Activated T-helper 2 cell treated with anti-CD3 and anti-CD28 coated beads, Interferon-gamma antibody, Interleukin-2, Interleukin-4, amounts not matched to agents 10 μg/mL and 5 μg/mL and 100 μg/mL, durations not matched to agents 14 hours and 24 hours and 36 hours (primary cell): ENCODE data around the gene SOCS2. TPM values are rescaled to one million over a fixed set of nuclear protein-coding genes. Genes with fewer than 3 reads are reported as not detected.
"Not testable (repeated sequence)": the region's sequence is repeated elsewhere in the genome, so short reads cannot be mapped to it uniquely, and the experiment has no call there.

Experiments
- DNase-seq: peaks from one replicate; pipeline ENCODE4 v3.0.0; 2021; ENCODE audit warnings: low spot score
- H3K27ac Mint-ChIP-seq: one replicate; pipeline ENCODE4 v1.8.0; 2021; ENCODE audit warnings: mixed read lengths
- H3K27me3 Mint-ChIP-seq: one replicate; pipeline ENCODE4 v1.8.0; 2021; ENCODE audit warnings: low read depth, mixed read lengths
- H3K36me3 Mint-ChIP-seq: one replicate; pipeline ENCODE4 v1.8.0; 2021; ENCODE audit warnings: low read depth, mixed read lengths
- H3K4me1 Mint-ChIP-seq: one replicate; pipeline ENCODE4 v1.8.0; 2021; ENCODE audit warnings: low read depth, mixed read lengths
- H3K4me3 Mint-ChIP-seq: one replicate; pipeline ENCODE4 v1.8.0; 2021; ENCODE audit warnings: low read depth, mild to moderate bottlenecking, moderate library complexity, mixed read lengths
- H3K9me3 Mint-ChIP-seq: one replicate; pipeline ENCODE4 v1.8.0; 2021; ENCODE audit warnings: mixed read lengths
- intact Hi-C: fragments of 100-400 bp; cut with micrococcal nuclease; formaldehyde crosslinking; loops from one replicate; pipeline ENCODE4 v1.15.1; 2023
- total RNA-seq: library from RNA; stranded (reverse); gene quantifications from 2 replicates; pipeline ENCODE4 v1.2.3, GENCODE V29; 2022

Gene SOCS2
- total RNA-seq, 1 donor from 2014 or later = 37.3 TPM

DNA sequence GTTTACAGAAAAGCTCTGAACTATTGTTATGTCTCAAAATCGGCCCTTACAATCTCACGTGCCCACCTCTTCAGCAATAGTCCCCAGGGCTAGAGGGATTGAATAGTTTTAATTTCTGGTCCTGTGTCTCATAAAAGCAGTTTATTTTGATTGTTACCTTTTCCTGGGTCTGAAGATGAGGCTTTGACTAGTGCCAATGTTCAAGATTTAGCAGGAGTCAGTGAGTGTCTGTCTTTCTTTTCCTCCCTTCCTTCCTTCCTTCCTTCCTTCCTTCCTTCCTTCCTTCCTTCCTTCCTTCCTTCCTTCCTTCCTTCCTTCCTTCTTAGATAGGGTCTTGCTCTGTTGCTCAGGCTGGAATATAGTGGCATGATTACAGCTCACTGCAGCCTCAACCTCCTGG is 24.7 kb upstream of the SOCS2 start:
- no peak overlapping the region for H3K27ac Mint-ChIP-seq
- intact Hi-C loops = no loop called here
- H3K4me1 Mint-ChIP-seq = no peaks in the 10 kb centered on the region

DNA sequence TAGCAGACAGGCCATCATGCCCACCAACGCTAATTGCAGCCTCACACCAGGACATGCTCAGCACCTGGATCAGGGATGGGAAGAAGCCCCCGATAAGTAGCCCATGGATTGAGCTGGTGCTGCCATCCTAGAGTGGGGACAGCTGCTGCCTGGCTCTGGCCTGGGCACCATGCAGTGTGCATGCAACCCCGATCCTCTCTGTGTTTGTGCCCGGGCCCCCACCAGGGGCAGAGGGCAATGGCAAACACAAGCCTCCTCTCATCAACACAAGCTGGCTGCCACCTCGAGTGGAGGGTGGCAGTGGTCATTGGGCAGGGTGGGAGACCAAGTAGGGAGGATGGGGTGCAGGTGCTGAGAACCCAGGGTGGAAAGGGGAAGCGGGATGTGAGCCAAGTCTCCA is 23.3 kb upstream of the SOCS2 start:
- Mint-ChIP-seq H3K4me3 (no peak overlapping the region), H3K4me1 (no peaks in the 10 kb centered on the region), H3K36me3 (peaks cover 6% of the 10 kb centered on the region), H3K27ac (no peak overlapping the region), H3K27me3 (no peaks in the 10 kb centered on the region), H3K9me3 (no peaks in the 10 kb centered on the region)
- intact Hi-C loops = no loop called here
- DNase-seq = no peak

More for the DNA sequence above, 24.7 kb upstream of the SOCS2 start:
- DNase-seq = no peak
- Mint-ChIP-seq H3K4me3 (no peak overlapping the region), H3K36me3 (peaks cover 14% of the 10 kb centered on the region), H3K9me3 (no peaks in the 10 kb centered on the region), H3K27me3 (no peaks in the 10 kb centered on the region)

DNA sequence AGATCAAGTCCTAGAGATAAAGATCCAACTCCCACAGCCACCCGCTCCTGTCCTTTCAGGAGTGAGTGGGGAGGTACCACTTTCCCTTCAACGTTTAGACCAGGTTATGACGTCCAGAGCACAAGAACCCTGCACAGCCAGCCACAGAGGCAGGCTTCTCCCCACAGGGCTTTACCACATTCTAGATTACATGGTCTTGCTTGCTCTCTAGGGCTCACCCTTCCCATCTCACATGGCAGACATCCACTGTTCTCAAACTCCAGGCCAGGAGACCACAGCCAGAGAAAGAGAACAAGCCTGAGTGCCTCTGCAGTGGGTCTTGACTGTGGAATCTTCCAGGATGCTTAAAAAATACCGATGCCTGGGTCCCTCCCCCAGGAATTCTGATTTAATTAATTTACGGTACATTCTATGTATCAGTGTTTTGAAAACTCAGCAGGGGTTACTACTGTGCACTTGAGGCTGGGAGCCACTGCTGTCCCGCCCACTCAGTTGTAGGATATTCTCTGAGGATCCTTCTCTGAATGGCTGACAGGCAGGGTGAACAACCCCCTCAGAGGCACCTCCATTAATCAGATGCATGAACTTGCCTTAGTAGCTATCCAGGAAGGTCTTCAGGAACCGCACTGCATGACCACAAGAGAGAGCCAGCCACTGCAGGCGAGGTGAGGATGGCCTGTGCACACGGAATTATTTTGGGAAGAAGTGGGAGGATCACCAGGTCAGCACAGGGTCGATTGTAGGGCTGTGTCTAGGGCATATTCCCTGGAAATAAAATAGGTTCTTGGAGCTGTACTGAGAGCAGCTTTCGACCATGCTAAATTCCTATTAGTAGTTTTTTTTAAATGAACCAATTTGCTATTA is 21.5 kb upstream of the SOCS2 start:
- DNase-seq = no peak
- H3K4me3 Mint-ChIP-seq = no peak overlapping the region
- no peak overlapping the region for H3K27ac Mint-ChIP-seq
- no peaks in the 10 kb centered on the region for H3K9me3 Mint-ChIP-seq
- intact Hi-C loops = no loop called here
- no peaks in the 10 kb centered on the region for H3K4me1 Mint-ChIP-seq
- no peaks in the 10 kb centered on the region for H3K36me3 Mint-ChIP-seq
- H3K27me3 Mint-ChIP-seq = peaks cover 3% of the 10 kb centered on the region

DNA sequence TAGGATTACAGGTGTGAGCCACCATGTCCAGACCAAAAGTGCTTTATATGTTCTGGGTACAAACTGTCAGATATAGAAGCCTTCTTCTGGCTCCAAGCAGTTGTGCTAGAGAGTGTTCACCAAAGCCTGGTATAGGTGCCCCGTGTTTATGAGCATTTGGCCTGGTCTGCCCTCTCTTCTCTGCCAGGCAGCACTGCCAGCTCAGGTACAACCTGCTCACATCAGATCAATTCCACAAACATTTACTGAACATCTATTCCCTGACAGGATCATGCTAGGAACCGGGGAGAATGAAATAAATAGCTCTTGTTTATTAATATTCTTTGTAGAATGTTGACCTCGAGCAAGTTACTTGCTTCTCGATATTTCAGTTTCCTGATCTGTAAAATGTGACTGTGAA is 20.0 kb upstream of the SOCS2 start:
- peaks cover 5% of the 10 kb centered on the region for H3K9me3 Mint-ChIP-seq
- no peak overlapping the region for H3K4me3 Mint-ChIP-seq
- H3K27ac Mint-ChIP-seq = no peak overlapping the region
- no peaks in the 10 kb centered on the region for H3K36me3 Mint-ChIP-seq
- intact Hi-C loops = no loop called here
- H3K27me3 Mint-ChIP-seq = peaks cover 3% of the 10 kb centered on the region
- no peaks in the 10 kb centered on the region for H3K4me1 Mint-ChIP-seq
- no peak for DNase-seq

DNA sequence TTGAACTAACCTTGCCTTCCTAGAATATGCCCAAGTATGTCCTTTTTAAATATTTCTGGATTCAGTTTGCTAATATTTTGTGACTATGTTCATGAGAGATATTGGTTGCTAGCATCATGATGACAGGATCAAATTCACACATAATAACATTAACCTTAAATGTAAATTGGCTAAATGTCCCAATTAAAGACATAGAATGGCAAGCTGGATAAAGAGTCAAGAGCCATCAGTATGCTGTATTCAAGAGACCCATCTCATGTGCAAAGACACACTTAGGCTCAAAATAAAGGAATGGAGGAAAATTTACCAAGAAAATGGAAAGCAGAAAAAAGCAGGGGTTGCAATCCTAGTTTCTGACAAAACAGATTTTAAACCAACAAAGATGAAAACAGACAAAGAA is 14.6 kb upstream of the SOCS2 start:
- intact Hi-C loops, H3K27me3 Mint-ChIP-seq, DNase-seq, H3K4me1 Mint-ChIP-seq, H3K27ac Mint-ChIP-seq, H3K4me3 Mint-ChIP-seq: not testable (repeated sequence)
- H3K9me3 Mint-ChIP-seq = peaks cover 36% of the 10 kb centered on the region
- H3K36me3 Mint-ChIP-seq = peaks cover 33% of the 10 kb centered on the region

DNA sequence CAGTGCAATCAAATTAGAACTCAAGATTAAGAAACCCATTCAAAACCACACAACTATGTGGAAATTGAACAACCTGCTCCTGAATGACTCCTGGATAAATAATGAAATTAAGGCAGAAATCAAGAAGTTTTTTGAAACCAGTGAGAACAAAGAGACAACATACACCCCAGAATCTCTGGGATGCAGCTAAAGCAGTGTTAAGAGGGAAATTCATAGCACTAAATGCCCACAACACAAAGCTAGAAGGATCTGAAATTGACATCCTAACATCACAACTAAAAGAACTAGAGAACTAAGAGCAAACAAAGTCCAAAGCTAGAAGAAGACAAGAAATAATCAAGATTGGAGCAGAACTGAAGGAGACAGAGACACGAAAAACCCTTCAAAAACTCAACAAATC is 13.8 kb upstream of the SOCS2 start:
- DNase-seq, intact Hi-C loops, H3K4me3 Mint-ChIP-seq, H3K27ac Mint-ChIP-seq, H3K4me1 Mint-ChIP-seq, H3K27me3 Mint-ChIP-seq: not testable (repeated sequence)
- peaks cover 36% of the 10 kb centered on the region for H3K9me3 Mint-ChIP-seq
- H3K36me3 Mint-ChIP-seq = peaks cover 33% of the 10 kb centered on the region

DNA sequence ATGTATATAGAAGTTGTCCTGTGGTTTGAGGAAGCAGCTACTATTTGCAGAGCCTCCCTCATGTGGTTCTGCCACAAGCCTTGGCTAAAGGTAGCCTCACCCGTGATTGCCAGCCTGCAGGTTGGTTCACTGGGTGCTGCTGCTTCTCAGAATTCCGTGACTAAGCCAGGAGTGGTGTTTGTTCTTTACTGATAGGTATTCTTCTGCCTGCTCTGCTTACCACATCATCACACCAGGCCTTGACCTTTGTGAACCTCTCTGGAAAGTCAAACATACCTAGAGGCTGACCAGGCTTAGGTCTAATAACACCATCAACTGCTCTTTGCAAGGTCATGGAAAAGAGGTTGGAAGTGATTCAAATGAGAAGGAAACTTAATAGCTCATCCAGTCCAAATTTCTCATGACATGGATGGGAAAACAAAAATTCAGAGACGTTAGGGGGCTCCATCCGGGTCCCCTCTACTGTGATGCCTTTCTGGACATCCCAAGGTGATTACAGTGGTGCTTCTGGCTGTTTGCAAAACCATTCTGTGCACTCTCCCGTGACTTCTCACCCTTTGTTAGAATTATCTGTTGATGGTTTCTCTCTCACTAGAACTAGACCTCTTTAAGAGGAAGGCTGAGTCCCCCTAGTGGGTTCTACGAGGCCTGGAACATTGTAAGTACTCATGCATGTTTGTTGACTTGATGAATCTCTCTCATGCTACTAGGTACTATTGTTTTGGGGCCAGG is 8.5 kb upstream of the SOCS2 start:
- intact Hi-C loops = no loop called here
- DNase-seq = no peak
- Mint-ChIP-seq H3K4me3 (no peak overlapping the region), H3K27ac (no peak overlapping the region), H3K27me3 (peaks cover 7% of the 10 kb centered on the region), H3K4me1 (peaks cover 4% of the 10 kb centered on the region), H3K9me3 (peaks cover 19% of the 10 kb centered on the region), H3K36me3 (peaks cover 36% of the 10 kb centered on the region)

DNA sequence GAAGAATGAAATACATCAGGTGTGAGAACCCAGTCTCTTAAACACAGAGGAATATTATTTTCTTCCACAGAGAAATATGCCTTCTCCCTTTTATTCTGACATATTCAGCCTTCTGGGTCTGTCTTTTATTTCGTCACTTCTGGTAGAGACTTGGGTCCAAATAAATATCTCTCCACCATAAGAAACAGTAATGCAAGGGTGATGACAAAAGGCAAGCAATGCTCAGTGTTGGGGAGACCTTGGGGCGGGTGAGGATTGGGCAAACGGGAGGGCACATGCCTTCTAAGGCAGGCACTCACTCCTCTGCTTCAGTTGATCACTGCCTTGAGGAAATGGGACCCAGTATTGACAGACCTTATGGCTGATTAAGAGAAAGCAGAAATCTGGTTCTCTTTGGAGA is 6.7 kb upstream of the SOCS2 start:
- H3K36me3 Mint-ChIP-seq = peaks cover 27% of the 10 kb centered on the region

DNA sequence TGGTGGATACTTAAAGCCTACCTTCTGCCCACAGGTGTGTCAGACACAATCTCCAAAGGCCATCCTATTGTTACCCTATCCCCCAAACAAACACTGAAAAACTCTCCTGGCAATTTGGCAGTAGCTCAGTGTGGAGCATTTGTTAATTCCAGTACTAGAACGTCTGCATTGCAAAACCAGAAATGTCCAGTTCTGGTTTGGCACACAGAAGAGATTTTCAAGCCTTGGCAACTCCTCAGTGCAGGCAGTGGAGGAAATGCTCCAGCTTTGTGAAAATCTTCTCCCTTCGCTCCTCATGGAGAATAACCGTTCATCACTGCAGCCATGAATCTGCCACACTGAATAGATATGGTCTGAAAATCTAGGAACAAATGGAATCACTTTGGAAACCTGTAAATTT is 5.3 kb upstream of the SOCS2 start:
- peaks cover 17% of the 10 kb centered on the region for H3K36me3 Mint-ChIP-seq
- intact Hi-C loops = no loop called here

More for the DNA sequence above, 6.7 kb upstream of the SOCS2 start:
- no peak for DNase-seq
- H3K4me1 Mint-ChIP-seq = peaks cover 4% of the 10 kb centered on the region
- H3K27ac Mint-ChIP-seq = no peak overlapping the region
- peaks cover 7% of the 10 kb centered on the region for H3K27me3 Mint-ChIP-seq
- intact Hi-C loops = no loop called here
- H3K4me3 Mint-ChIP-seq = no peak overlapping the region
- H3K9me3 Mint-ChIP-seq = peaks cover 6% of the 10 kb centered on the region

DNA sequence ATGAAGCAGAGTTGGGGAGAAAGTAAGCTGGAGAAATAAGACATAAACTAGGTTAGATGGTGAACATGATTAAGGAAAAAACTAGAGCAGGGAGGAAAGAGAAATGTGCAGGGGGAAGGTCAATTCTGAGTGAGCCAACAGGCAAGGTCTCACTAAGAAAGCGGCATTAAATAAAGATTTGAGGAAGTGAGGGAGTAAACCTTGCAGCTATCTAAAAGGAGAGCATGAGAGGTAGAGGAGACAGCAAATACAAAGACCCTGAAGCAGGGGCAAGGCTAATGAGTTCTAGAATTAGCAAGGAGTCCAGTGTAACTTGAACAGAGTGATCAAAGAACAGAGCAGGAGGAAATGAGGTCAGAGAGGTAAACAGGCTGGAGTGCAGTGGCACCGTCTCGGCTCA is 4.4 kb upstream of the SOCS2 start:
- peaks cover 26% of the 10 kb centered on the region for H3K36me3 Mint-ChIP-seq
- H3K27me3 Mint-ChIP-seq = peaks cover 14% of the 10 kb centered on the region
- intact Hi-C loops = no loop called here
- peak overlapping the region; percentile 24 for H3K4me3 Mint-ChIP-seq
- H3K27ac Mint-ChIP-seq = peak overlapping the region; percentile 36
- peaks cover 11% of the 10 kb centered on the region for H3K4me1 Mint-ChIP-seq
- DNase-seq = no peak
- H3K9me3 Mint-ChIP-seq = no peaks in the 10 kb centered on the region

More for the DNA sequence above, 5.3 kb upstream of the SOCS2 start:
- Mint-ChIP-seq H3K4me3 (no peak overlapping the region), H3K27ac (no peak overlapping the region), H3K4me1 (peaks cover 5% of the 10 kb centered on the region), H3K9me3 (no peaks in the 10 kb centered on the region), H3K27me3 (peaks cover 6% of the 10 kb centered on the region)
- no peak for DNase-seq

DNA sequence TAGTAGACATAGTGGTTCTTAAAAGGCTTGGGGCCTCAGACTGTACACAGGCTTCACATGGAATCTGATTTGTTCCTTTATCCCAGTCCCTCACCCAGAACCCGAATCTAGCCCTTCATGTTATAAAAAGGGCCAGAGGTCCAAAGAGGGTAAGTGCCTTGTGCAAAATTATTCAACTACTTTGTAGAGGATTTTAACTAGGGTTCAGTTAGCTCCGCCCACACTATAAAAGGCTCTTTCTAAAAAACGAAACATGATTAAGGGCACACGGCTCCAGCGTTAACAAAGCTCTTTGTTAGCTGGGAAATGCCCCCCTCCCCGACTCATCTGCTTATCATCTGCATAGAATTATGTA is 3.2 kb upstream of the SOCS2 start:
- DNase-seq = no peak
- H3K36me3 Mint-ChIP-seq = peaks cover 34% of the 10 kb centered on the region
- no peak overlapping the region for H3K27ac Mint-ChIP-seq
- intact Hi-C loops = loop anchor here (1.0 kb wide), 1 partner anchor 410 kb away; no protein-coding TSS in a partner anchor
- H3K9me3 Mint-ChIP-seq = no peaks in the 10 kb centered on the region
- peak overlapping the region; percentile 83 for H3K4me3 Mint-ChIP-seq
- H3K4me1 Mint-ChIP-seq = peaks cover 17% of the 10 kb centered on the region
- peaks cover 20% of the 10 kb centered on the region for H3K27me3 Mint-ChIP-seq

DNA sequence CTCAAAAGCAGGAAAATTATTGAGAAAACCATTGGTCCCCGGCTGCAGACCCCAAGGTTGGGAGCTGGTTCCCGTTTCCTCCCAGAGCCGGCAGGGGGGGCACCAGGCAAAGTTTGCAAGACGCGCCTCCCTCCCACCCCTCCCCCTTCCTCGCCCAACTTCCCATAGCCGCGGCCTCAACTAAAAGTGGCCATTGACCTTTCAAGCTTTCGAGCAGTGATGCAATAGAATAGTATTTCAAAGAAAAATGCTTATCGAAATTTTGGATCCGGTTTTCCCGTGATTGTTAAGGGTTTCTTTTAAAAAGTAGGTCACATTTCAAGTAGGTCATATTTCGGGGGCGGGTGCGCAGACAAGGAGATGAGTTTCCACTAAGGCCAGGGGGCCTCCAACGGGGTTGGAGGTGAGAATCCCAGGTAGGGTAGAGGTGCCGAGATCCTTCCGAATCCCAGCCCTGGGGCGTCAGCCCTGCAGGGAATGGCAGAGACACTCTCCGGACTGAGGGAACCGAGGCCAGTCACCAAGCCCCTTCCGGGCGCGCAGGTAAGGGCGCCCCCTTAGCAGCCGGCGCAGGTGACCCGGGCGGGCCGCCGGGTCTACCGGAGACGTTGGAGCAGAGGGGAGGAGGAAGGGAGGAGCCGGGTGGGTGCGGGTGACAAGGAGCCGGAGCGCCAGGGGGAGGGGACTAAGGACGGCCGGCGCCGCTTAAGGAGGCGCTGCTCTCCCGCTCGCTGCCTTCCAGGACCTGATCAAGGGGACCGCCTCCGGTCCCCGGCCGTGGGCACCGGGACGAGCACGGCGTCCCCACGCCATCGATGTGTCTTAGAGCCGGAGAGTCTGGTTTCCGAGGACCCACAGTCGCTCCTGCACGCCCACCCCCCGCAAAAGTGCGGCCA is 2.6 kb upstream of the SOCS2 start:
- DNase-seq = peak; percentile 71
- H3K27ac Mint-ChIP-seq = peak overlapping the region; percentile 83
- H3K4me3 Mint-ChIP-seq = peak overlapping the region; percentile 83
- no peaks in the 10 kb centered on the region for H3K9me3 Mint-ChIP-seq
- peaks cover 35% of the 10 kb centered on the region for H3K36me3 Mint-ChIP-seq
- peaks cover 20% of the 10 kb centered on the region for H3K27me3 Mint-ChIP-seq
- H3K4me1 Mint-ChIP-seq = peaks cover 17% of the 10 kb centered on the region
- intact Hi-C loops = loop anchor here (1.0 to 10.0 kb wide), 13 partner anchors 67 to 1977 kb away; partner anchors contain the start of genes CRADD, FGD6, UBE2N and VEZT
